GM12891 (cell line): ENCODE data around the gene ARL11.

Experiments used
- POLR2A ChIP-seq: IDR thresholded peaks from 2 replicates; pipeline ENCODE4 v1.6.1; 2011; ENCODE audit warnings: low read depth, low read length, control low read depth
- POLR2AphosphoS5 ChIP-seq: IDR thresholded peaks from 2 replicates; pipeline ENCODE4 v1.6.1; 2011; ENCODE audit warnings: low read depth, low read length, control low read depth
- SPI1 ChIP-seq: IDR thresholded peaks from 2 replicates; pipeline ENCODE4 v1.6.1; 2011; ENCODE audit warnings: low read depth, low read length, control low read depth

GRCh38 chr13:49669735-49670309 is 41.5 kb downstream of the ARL11 start:
- TF ChIP-seq POLR2A, result no peak
- no peak for TF ChIP-seq SPI1
- no peak for TF ChIP-seq POLR2AphosphoS5
